OCI-LY1 (cell line): ENCODE data around the gene PTPN5.

ENCODE experiments used
- H2AFZ ChIP-seq: fragments of 200-600 bp; sonication (generic), shearing (Covaris generic); 2 replicates; pipeline ENCODE4 v1.6.0; 2014; ENCODE audit warnings: antibody characterized with exemption, mild to moderate bottlenecking, low read length
- H3F3A ChIP-seq: fragments of 200-600 bp; sonication (generic), shearing (Covaris generic); 2 replicates; pipeline ENCODE4 v1.6.0; 2014; ENCODE audit warnings: mild to moderate bottlenecking, antibody characterized with exemption, low read length, moderate library complexity; ENCODE audit not compliant: insufficient read depth
- H3K27ac ChIP-seq: fragments of 200-600 bp; sonication (generic); 2 replicates; pipeline ENCODE4 v1.5.1; 2014; ENCODE audit warnings: low read length, mixed run types, mild to moderate bottlenecking, low read depth; ENCODE audit not compliant: poor library complexity, severe bottlenecking
- H3K27me3 ChIP-seq: fragments of 200-600 bp; sonication (generic); 2 replicates; pipeline ENCODE4 v1.6.0; 2014; ENCODE audit warnings: antibody characterized with exemption, mild to moderate bottlenecking, low read length, moderate library complexity; ENCODE audit not compliant: insufficient read depth
- H3K36me3 ChIP-seq: fragments of 200-600 bp; sonication (generic); 2 replicates; pipeline ENCODE4 v1.6.1; 2014; ENCODE audit warnings: mild to moderate bottlenecking, antibody characterized with exemption, low read length, moderate library complexity, mixed read lengths; ENCODE audit not compliant: insufficient read depth
- H3K4me1 ChIP-seq: fragments of 200-600 bp; sonication (generic); 2 replicates; pipeline ENCODE4 v1.5.1; 2014; ENCODE audit warnings: mild to moderate bottlenecking, low read length, moderate library complexity; ENCODE audit not compliant: insufficient read depth, severe bottlenecking
- H3K4me2 ChIP-seq: fragments of 200-600 bp; sonication (generic), shearing (Covaris generic); 2 replicates; pipeline ENCODE4 v1.6.1; 2014; ENCODE audit warnings: low read length
- H3K4me3 ChIP-seq: fragments of 200-600 bp; sonication (generic); 2 replicates; pipeline ENCODE4 v1.5.1; 2014; ENCODE audit warnings: low read length, low read depth, mild to moderate bottlenecking, mixed read lengths; ENCODE audit not compliant: poor library complexity, severe bottlenecking
- H3K79me2 ChIP-seq: fragments of 200-600 bp; shearing (Covaris generic); 2 replicates; pipeline ENCODE4 v1.6.1; 2016; ENCODE audit warnings: mixed run types, low read length, mixed read lengths; ENCODE audit not compliant: insufficient read depth
- H3K9ac ChIP-seq: fragments of 200-600 bp; sonication (generic), shearing (Covaris generic); 2 replicates; pipeline ENCODE4 v1.6.1; 2014; ENCODE audit warnings: mild to moderate bottlenecking, low read length, mixed read lengths
- H3K9me2 ChIP-seq: fragments of 200-600 bp; sonication (generic), shearing (Covaris generic); 2 replicates; pipeline ENCODE4 v1.6.1; 2014; ENCODE audit warnings: low read depth, mild to moderate bottlenecking, low read length, mixed read lengths
- H3K9me3 ChIP-seq: fragments of 200-600 bp; shearing (Covaris generic); 2 replicates; pipeline ENCODE4 v1.6.1; 2014; ENCODE audit warnings: low read length, mixed read lengths
- H4K20me1 ChIP-seq: fragments of 200-600 bp; sonication (generic), shearing (Covaris generic); 2 replicates; pipeline ENCODE4 v1.6.0; 2016; ENCODE audit warnings: mild to moderate bottlenecking, low read length; ENCODE audit not compliant: insufficient read depth
- EZH2 ChIP-seq: fragments of 200-600 bp; sonication (generic), shearing (Covaris generic); IDR thresholded peaks from 2 replicates; pipeline ENCODE4 v1.8.0; 2017; ENCODE audit warnings: borderline replicate concordance, mixed run types, mild to moderate bottlenecking, antibody characterized with exemption, low read length, moderate library complexity, mixed read lengths
- TF ChIP-seq, protein P1 (sequence below): fragments of 200-600 bp; sonication (generic), shearing (Covaris generic); IDR thresholded peaks from 2 replicates; pipeline ENCODE4 v1.5.1; 2017; ENCODE audit warnings: mild to moderate bottlenecking, antibody characterized with exemption, low read length, moderate library complexity, mixed read lengths

The PTPN5 gene

DNA sequence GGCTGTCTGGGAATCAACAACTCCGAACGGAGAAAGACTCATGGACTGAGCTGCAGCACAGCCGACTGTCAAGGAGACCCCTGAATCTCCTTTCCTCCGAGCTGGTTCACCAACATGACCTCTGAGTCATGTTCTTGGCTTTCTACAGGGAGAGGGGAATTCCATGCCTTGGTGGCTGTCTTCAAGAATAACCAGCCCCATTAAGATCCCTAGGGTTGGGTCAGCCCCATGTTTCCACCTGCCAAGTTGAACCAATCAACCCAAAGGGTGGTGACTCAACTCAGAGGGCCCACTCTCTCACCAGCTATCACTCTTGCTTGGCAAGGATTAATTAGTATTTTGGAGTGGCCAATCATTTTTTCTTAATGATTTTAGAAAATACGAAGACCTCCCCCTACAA lies 37.3 kb downstream of the PTPN5 start:
- H3K27ac ChIP-seq = no peak overlapping the region
- no peaks in the 10 kb centered on the region for H4K20me1 ChIP-seq
- H3K4me1 ChIP-seq = no peaks in the 10 kb centered on the region
- H3K27me3 ChIP-seq = no peaks in the 10 kb centered on the region
- H3K9ac ChIP-seq = no peak overlapping the region
- no peak overlapping the region for H3K4me2 ChIP-seq
- TF ChIP-seq, protein P1, sequence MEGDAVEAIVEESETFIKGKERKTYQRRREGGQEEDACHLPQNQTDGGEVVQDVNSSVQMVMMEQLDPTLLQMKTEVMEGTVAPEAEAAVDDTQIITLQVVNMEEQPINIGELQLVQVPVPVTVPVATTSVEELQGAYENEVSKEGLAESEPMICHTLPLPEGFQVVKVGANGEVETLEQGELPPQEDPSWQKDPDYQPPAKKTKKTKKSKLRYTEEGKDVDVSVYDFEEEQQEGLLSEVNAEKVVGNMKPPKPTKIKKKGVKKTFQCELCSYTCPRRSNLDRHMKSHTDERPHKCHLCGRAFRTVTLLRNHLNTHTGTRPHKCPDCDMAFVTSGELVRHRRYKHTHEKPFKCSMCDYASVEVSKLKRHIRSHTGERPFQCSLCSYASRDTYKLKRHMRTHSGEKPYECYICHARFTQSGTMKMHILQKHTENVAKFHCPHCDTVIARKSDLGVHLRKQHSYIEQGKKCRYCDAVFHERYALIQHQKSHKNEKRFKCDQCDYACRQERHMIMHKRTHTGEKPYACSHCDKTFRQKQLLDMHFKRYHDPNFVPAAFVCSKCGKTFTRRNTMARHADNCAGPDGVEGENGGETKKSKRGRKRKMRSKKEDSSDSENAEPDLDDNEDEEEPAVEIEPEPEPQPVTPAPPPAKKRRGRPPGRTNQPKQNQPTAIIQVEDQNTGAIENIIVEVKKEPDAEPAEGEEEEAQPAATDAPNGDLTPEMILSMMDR = no peak
- no peak for TF ChIP-seq EZH2
- H3K36me3 ChIP-seq = no peaks in the 10 kb centered on the region
- no peak overlapping the region for H3K4me3 ChIP-seq
- H3F3A ChIP-seq = no peaks in the 10 kb centered on the region
- no peaks in the 10 kb centered on the region for H3K9me2 ChIP-seq
- H2AFZ ChIP-seq = no peak overlapping the region
- no peaks in the 10 kb centered on the region for H3K79me2 ChIP-seq
- H3K9me3 ChIP-seq = no peaks in the 10 kb centered on the region

DNA sequence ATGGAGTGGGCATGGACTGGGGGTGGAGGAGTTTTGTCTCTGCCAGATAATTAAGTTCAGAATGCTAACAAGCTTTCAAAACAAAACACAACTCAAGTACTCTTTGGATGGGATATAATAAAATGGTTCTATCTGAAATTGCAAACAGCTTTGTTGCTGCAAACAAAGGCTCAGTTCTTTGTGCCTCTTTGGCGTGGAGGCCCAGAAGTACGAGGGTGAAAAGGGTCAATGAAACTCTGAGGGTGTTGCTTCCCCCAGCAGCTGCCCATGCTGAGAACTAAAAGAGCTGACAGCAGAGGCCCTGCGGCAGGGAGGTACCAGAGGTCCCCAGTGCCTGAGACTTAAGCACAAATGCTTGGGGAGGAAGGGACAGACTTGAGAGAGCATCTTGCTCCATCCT lies 39.1 kb downstream of the PTPN5 start:
- Histone ChIP-seq H3K9me2 (no peaks in the 10 kb centered on the region), H3K9me3 (no peaks in the 10 kb centered on the region), H3K79me2 (no peaks in the 10 kb centered on the region), H3K27ac (no peak overlapping the region), H3K36me3 (no peaks in the 10 kb centered on the region), H3F3A (no peaks in the 10 kb centered on the region), H3K4me2 (no peak overlapping the region), H2AFZ (no peak overlapping the region), H3K4me1 (no peaks in the 10 kb centered on the region), H3K9ac (no peak overlapping the region), H3K4me3 (no peak overlapping the region), H4K20me1 (no peaks in the 10 kb centered on the region), H3K27me3 (no peaks in the 10 kb centered on the region)
- TF ChIP-seq, protein P1 = no peak
- no peak for TF ChIP-seq EZH2

DNA sequence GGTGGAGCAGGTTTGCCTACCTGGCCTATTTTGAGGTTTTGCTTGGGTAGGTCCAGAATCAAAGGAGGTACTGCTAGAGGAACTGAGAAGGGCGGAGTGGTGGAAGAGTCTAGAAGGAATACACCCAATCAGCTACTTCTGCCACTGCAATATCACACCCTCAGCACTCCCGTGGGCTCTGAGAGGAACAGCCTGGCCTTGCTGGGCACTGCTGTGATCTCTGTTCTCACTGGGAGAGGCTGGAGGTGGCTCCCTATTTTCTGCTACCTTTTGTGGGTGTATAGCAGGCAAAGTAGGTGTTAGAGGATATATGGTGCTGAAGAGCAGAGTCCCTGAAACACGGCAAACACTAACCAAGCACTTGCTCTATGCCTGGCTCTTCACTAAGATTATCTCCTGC lies 40.7 kb downstream of the PTPN5 start:
- Histone ChIP-seq H3K79me2 (no peaks in the 10 kb centered on the region), H3K4me3 (no peak overlapping the region), H3K9me2 (no peaks in the 10 kb centered on the region), H3K9me3 (no peaks in the 10 kb centered on the region), H3F3A (no peaks in the 10 kb centered on the region), H3K36me3 (no peaks in the 10 kb centered on the region), H3K9ac (no peak overlapping the region), H3K4me2 (no peak overlapping the region), H3K27ac (no peak overlapping the region), H4K20me1 (no peaks in the 10 kb centered on the region), H2AFZ (no peak overlapping the region), H3K27me3 (no peaks in the 10 kb centered on the region), H3K4me1 (no peaks in the 10 kb centered on the region)
- no peak for TF ChIP-seq EZH2
- TF ChIP-seq, protein P1 = no peak
